Smooth muscle cell (in vitro differentiated cells): ENCODE data around the gene AGPAT4. TPM values are rescaled to one million over a fixed set of nuclear protein-coding genes. Genes with fewer than 3 reads are reported as not detected.

Experiments
- DNase-seq: peaks from one replicate; lab custom pipeline; 2025; ENCODE audit not compliant: unreplicated experiment; lab: John Stamatoyannopoulos, UW
- H2AFZ ChIP-seq: fragments of 200-600 bp; sonication (generic); 2 replicates; pipeline ENCODE4 v1.6.0; 2016; ENCODE audit warnings: antibody characterized with exemption, low read depth, mild to moderate bottlenecking
- H3F3A ChIP-seq: fragments of 200-600 bp; sonication (generic); 2 replicates; pipeline ENCODE4 v1.6.0; 2017; ENCODE audit warnings: antibody characterized with exemption, low read depth
- H3K27ac ChIP-seq: fragments of 200-600 bp; sonication (generic); 2 replicates; pipeline ENCODE4 v1.5.1; 2016; ENCODE audit warnings: low read depth, mild to moderate bottlenecking
- H3K27me3 ChIP-seq: fragments of 200-600 bp; sonication (generic); 2 replicates; pipeline ENCODE4 v1.6.1; 2016; ENCODE audit warnings: low read depth, mild to moderate bottlenecking
- H3K36me3 ChIP-seq: fragments of 200-600 bp; sonication (generic); 2 replicates; pipeline ENCODE4 v1.5.1; 2016; ENCODE audit warnings: low read depth
- H3K4me1 ChIP-seq: fragments of 200-600 bp; sonication (generic); 2 replicates; pipeline ENCODE4 v1.5.1; 2016; ENCODE audit warnings: low read depth
- H3K4me2 ChIP-seq: fragments of 200-600 bp; sonication (generic); 2 replicates; pipeline ENCODE4 v1.6.0; 2016; ENCODE audit warnings: mild to moderate bottlenecking
- H3K4me3 ChIP-seq: fragments of 200-600 bp; sonication (generic); 2 replicates; pipeline ENCODE4 v1.5.1; 2016; ENCODE audit warnings: mild to moderate bottlenecking
- H3K79me2 ChIP-seq: fragments of 200-600 bp; sonication (generic); 2 replicates; pipeline ENCODE4 v1.6.0; 2016; ENCODE audit warnings: low read depth, mild to moderate bottlenecking
- H3K9ac ChIP-seq: fragments of 200-600 bp; sonication (generic); 2 replicates; pipeline ENCODE4 v1.6.0; 2016; ENCODE audit warnings: low read depth
- H3K9me3 ChIP-seq: fragments of 200-600 bp; sonication (generic); replicated peaks from 2 replicates; pipeline ENCODE4 v1.5.1; 2016; ENCODE audit warnings: low read depth
- H4K20me1 ChIP-seq: fragments of 200-600 bp; sonication (generic); 2 replicates; pipeline ENCODE4 v1.6.0; 2016; ENCODE audit warnings: low read depth
- WGBS: methylation state at CpG from one replicate; pipeline ENCODE4 v1.1.7; 2016; ENCODE audit warnings: low lambda C conversion rate; 5-methylcytosine and 5-hydroxymethylcytosine counted together
- polyA plus RNA-seq: library from polyadenylated mRNA; unstranded; fragments of >200 nt; fragmentation: Nextera tagmentation; extraction: Ambion mirVana; gene quantifications from 2 replicates; pipeline ENCODE4 v1.2.1, GENCODE V29; 2016
- total RNA-seq: library from RNA; depleted of rRNA; stranded (reverse); fragments of >200 nt; gene quantifications from 2 replicates; pipeline ENCODE4 v1.2.3, GENCODE V29; 2014
- TF ChIP-seq, protein P1 (sequence below): fragments of 200-600 bp; sonication (generic); IDR thresholded peaks from 2 replicates; pipeline ENCODE4 v1.5.1; 2017; ENCODE audit warnings: borderline replicate concordance, mild to moderate bottlenecking, antibody characterized with exemption; ENCODE audit not compliant: insufficient read depth, poor library complexity, severe bottlenecking

Gene AGPAT4
- total and polyA plus RNA-seq, 2 experiments from 2014 or later: 51.4 to 51.8 TPM

DNA sequence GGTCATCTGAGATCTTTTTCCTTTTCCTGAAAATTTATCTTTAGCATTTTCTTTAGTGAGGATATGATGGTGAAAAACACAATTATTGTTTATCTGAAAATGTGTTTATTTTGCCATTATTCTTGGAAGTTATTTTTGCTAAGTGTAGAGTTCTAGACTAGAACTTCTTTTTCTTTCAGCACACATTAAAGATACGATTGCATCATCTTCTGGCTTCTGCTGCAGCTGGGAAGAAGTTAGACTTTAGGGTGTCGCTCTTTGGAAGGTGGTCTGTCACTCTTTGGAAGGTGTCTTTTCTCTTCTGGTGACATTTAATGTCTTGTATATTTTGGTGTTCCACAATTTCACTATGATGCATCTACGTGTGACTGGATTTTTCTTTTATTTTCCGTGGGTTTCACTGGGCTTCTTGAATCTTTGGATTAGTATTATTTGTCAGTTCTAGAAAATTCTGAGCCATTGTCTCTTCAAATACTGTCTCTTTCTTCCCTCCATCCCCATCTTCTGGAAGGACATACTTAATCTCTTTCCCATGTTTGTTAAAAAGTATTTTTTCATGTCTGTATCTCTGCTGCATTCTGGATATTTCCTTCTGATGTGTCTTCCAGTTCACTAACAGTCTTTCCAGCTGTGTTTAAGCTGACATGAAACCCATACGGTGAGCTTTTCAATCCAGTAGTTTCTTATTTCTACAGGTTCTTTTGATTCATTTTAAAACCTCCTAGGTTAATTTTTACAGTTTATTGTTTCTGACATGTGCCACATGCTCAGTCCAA lies 81.0 kb downstream of the AGPAT4 start:
- no peak overlapping the region for H3K9ac ChIP-seq
- no peaks in the 10 kb centered on the region for H3K9me3 ChIP-seq
- TF ChIP-seq, protein P1, sequence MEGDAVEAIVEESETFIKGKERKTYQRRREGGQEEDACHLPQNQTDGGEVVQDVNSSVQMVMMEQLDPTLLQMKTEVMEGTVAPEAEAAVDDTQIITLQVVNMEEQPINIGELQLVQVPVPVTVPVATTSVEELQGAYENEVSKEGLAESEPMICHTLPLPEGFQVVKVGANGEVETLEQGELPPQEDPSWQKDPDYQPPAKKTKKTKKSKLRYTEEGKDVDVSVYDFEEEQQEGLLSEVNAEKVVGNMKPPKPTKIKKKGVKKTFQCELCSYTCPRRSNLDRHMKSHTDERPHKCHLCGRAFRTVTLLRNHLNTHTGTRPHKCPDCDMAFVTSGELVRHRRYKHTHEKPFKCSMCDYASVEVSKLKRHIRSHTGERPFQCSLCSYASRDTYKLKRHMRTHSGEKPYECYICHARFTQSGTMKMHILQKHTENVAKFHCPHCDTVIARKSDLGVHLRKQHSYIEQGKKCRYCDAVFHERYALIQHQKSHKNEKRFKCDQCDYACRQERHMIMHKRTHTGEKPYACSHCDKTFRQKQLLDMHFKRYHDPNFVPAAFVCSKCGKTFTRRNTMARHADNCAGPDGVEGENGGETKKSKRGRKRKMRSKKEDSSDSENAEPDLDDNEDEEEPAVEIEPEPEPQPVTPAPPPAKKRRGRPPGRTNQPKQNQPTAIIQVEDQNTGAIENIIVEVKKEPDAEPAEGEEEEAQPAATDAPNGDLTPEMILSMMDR: no peak
- peak overlapping the region; percentile 1 for H3K27ac ChIP-seq
- WGBS: 97% methylated on average over 5 of the region's 5 CpGs
- H3K4me2 ChIP-seq: no peak overlapping the region
- H2AFZ ChIP-seq: no peak overlapping the region
- no peaks in the 10 kb centered on the region for H3K36me3 ChIP-seq
- H3F3A ChIP-seq: no peaks in the 10 kb centered on the region
- H3K4me1 ChIP-seq: no peaks in the 10 kb centered on the region
- no peaks in the 10 kb centered on the region for H3K27me3 ChIP-seq
- H3K4me3 ChIP-seq: no peak overlapping the region
- H4K20me1 ChIP-seq: peaks cover 30% of the 10 kb centered on the region
- peaks cover 95% of the 10 kb centered on the region for H3K79me2 ChIP-seq
- DNase-seq: no peak

DNA sequence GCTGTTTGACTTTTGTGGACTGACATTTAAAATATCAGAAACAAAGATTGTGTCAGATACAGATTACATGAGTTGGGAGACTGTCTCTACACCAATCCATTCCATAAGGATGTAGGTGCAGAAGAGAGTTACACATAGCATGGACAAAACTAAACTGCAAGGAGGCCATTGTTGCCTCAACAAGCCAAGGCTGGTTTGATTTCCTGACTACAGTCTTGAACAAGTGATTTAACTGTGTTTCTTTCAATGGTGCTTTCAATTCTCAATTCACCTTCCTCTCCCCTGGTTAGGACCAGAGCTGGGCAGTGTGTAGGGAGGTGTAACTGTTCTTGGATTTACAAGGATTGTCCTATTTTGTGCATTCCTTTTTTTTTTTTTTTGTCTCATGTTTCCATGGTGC lies 82.2 kb downstream of the AGPAT4 start:
- Histone ChIP-seq H3K27me3 (no peaks in the 10 kb centered on the region), H4K20me1 (peaks cover 26% of the 10 kb centered on the region), H3K4me2 (no peak overlapping the region), H3K9ac (no peak overlapping the region), H3K9me3 (no peaks in the 10 kb centered on the region), H3K27ac (no peak overlapping the region), H3K4me3 (no peak overlapping the region), H3F3A (no peaks in the 10 kb centered on the region), H3K79me2 (peaks cover 87% of the 10 kb centered on the region), H3K36me3 (no peaks in the 10 kb centered on the region), H3K4me1 (no peaks in the 10 kb centered on the region), H2AFZ (no peak overlapping the region)
- TF ChIP-seq, protein P1: no peak
- no peak for DNase-seq

DNA sequence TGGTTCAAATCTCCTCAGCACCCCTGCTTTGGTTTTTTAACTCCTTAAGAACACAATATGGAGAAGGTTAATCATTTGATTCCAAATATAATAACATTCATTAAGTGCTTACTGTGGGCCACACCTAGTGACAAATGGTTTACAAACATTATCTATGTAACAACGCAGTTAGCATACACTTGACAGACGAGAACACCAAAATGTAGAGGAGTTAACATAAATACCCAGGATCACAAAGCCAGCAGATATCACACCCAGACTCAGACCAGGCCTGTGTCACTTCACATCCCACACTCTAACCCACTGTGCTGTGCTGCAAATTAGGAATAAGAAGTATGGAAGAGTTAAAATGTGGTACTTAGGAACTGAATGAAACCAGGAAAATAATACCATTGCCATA lies 82.9 kb downstream of the AGPAT4 start:
- H3K27me3 ChIP-seq: no peaks in the 10 kb centered on the region
- peaks cover 80% of the 10 kb centered on the region for H3K79me2 ChIP-seq
- WGBS: 52% methylated on average over 2 of the region's 2 CpGs
- DNase-seq: no peak
- H3K27ac ChIP-seq: no peak overlapping the region
- H4K20me1 ChIP-seq: peaks cover 21% of the 10 kb centered on the region
- H3K4me3 ChIP-seq: no peak overlapping the region
- TF ChIP-seq, protein P1: no peak
- no peaks in the 10 kb centered on the region for H3K4me1 ChIP-seq
- no peaks in the 10 kb centered on the region for H3K36me3 ChIP-seq
- no peaks in the 10 kb centered on the region for H3K9me3 ChIP-seq
- no peak overlapping the region for H3K9ac ChIP-seq
- no peaks in the 10 kb centered on the region for H3F3A ChIP-seq
- H3K4me2 ChIP-seq: no peak overlapping the region
- H2AFZ ChIP-seq: no peak overlapping the region

GRCh38 chr6:161189891-161190290 lies 84.0 kb downstream of the AGPAT4 start:
- Histone ChIP-seq H3K9me3 (no peaks in the 10 kb centered on the region), H3K4me1 (no peaks in the 10 kb centered on the region), H3K9ac (no peak overlapping the region), H3K79me2 (peaks cover 82% of the 10 kb centered on the region), H3K4me3 (no peak overlapping the region), H3K36me3 (no peaks in the 10 kb centered on the region), H3F3A (peaks cover 2% of the 10 kb centered on the region), H4K20me1 (peaks cover 15% of the 10 kb centered on the region), H3K27ac (peak overlapping the region; percentile 7), H3K27me3 (no peaks in the 10 kb centered on the region), H2AFZ (no peak overlapping the region), H3K4me2 (no peak overlapping the region)
- no peak for DNase-seq
- 92% methylated on average over 4 of the region's 4 CpGs for WGBS
- TF ChIP-seq, protein P1: no peak
